H1 (cell line): ENCODE measurements around the gene MBLAC1. TPM values are rescaled to one million over a fixed set of nuclear protein-coding genes. Genes with fewer than 3 reads are reported as not detected.

Experiments
- CTCF ChIA-PET: fragments of 300-600 bp; sonication (Branson Sonifier 250); formaldehyde crosslinking; loops from one replicate; lab custom pipeline; 2021; ENCODE audit not compliant: partially characterized antibody; lab: Charles Lee
- POLR2A ChIA-PET: fragments of 300-600 bp; sonication (Branson Sonifier 250); formaldehyde crosslinking; loops from one replicate; lab custom pipeline; 2021; ENCODE audit warnings: inconsistent platforms; ENCODE audit not compliant: partially characterized antibody; lab: Charles Lee
- DNase-seq, 2 experiments: peaks; one replicate each; pipeline versions ENCODE4 v3.0.0 to v3.0.0-alpha.2; 2010 to 2022; ENCODE audit warnings: low spot score in 2 of 2, low read depth in 1 of 2, mixed read lengths in 1 of 2
- FAIRE-seq: peaks from 2 replicates; lab custom pipeline; 2011; peaks lifted over from hg19 to GRCh38; lab: Jason Lieb, UNC
- H2AFZ ChIP-seq: 2 replicates; pipeline ENCODE4 v1.8.1; 2012; ENCODE audit warnings: low read length, inconsistent platforms
- H2AK5ac ChIP-seq: 2 replicates; pipeline ENCODE4 v1.6.1; 2013; ENCODE audit warnings: low read depth, low read length
- H2BK120ac ChIP-seq: replicated peaks from 2 replicates; pipeline ENCODE3; 2013; ENCODE audit warnings: low read depth, low read length, inconsistent platforms
- H2BK12ac ChIP-seq: 2 replicates; pipeline ENCODE4 v1.6.1; 2013; ENCODE audit warnings: low read depth, low read length
- H2BK15ac ChIP-seq: 2 replicates; pipeline ENCODE4 v1.6.1; 2013; ENCODE audit warnings: low read length
- H2BK20ac ChIP-seq: 2 replicates; pipeline ENCODE4 v1.6.1; 2013; ENCODE audit warnings: low read length
- H2BK5ac ChIP-seq: 2 replicates; pipeline ENCODE4 v1.6.1; 2013; ENCODE audit warnings: low read depth, low read length
- H3K14ac ChIP-seq: 2 replicates; pipeline ENCODE4 v1.6.1; 2013; ENCODE audit warnings: inconsistent platforms; ENCODE audit not compliant: insufficient read length
- H3K18ac ChIP-seq: 2 replicates; pipeline ENCODE4 v1.6.1; 2013; ENCODE audit warnings: low read length; ENCODE audit errors: extremely low read depth
- H3K23ac ChIP-seq: 2 replicates; pipeline ENCODE4 v1.6.1; 2013; ENCODE audit warnings: inconsistent platforms; ENCODE audit not compliant: insufficient read length
- H3K23me2 ChIP-seq: 2 replicates; pipeline ENCODE4 v1.6.1; 2013; ENCODE audit warnings: low read depth, low read length
- H3K27ac ChIP-seq: 2 replicates; pipeline ENCODE4 v1.6.1; 2011; ENCODE audit warnings: low read depth, low read length, inconsistent platforms
- H3K27me3 ChIP-seq, 4 experiments: replicated peaks in 1 of 4; 1 replicate in 1 of 4; 2 replicates in 3 of 4; pipeline versions ENCODE4 v1.6.1 to v1.8.1; 2011 to 2013; ENCODE audit warnings: low read length in 3 of 4, mild to moderate bottlenecking in 3 of 4, inconsistent platforms in 2 of 4, mixed read lengths in 2 of 4, moderate library complexity in 1 of 4; ENCODE audit not compliant: control insufficient read depth in 3 of 4, insufficient read depth in 3 of 4; ENCODE audit errors: extremely low read depth in 1 of 4
- H3K36me3 ChIP-seq, 4 experiments: 2 replicates each; pipeline versions ENCODE4 v1.6.1 to v1.8.1; 2011 to 2013; ENCODE audit warnings: mild to moderate bottlenecking in 4 of 4, low read length in 3 of 4, moderate library complexity in 2 of 4, control low read depth in 1 of 4, inconsistent platforms in 1 of 4; ENCODE audit not compliant: insufficient read depth in 4 of 4, control insufficient read depth in 2 of 4
- H3K4ac ChIP-seq: replicated peaks from 2 replicates; pipeline ENCODE3; 2013; ENCODE audit warnings: low read length, low read depth, mixed read lengths, inconsistent platforms; ENCODE audit not compliant: insufficient read length
- H3K4me1 ChIP-seq, 4 experiments: replicated peaks in 1 of 4; 1 replicate in 1 of 4; 2 replicates in 3 of 4; pipeline versions ENCODE4 v1.6.1 to v1.8.1; 2011 to 2013; ENCODE audit warnings: low read length in 3 of 4, inconsistent platforms in 2 of 4, mixed read lengths in 1 of 4; ENCODE audit not compliant: insufficient read depth in 4 of 4, control insufficient read depth in 3 of 4
- H3K4me2 ChIP-seq, 2 experiments: 2 replicates each; pipeline versions ENCODE4 v1.6.1 to v1.8.1; 2011 to 2013; ENCODE audit warnings: low read depth in 2 of 2, low read length in 2 of 2, control low read depth in 1 of 2, inconsistent platforms in 1 of 2, mild to moderate bottlenecking in 1 of 2; ENCODE audit not compliant: insufficient read depth in 1 of 2
- H3K4me3 ChIP-seq, 4 experiments: fragments of 200-600, 300-600 bp in 1 of 4; sonication (generic), shearing (Covaris generic), sonication (Bioruptor Twin) in 1 of 4; 2 replicates each; pipeline versions ENCODE4 v1.5.1 to v1.8.1; 2011 to 2016; ENCODE audit warnings: low read length in 4 of 4, low read depth in 3 of 4, control low read depth in 2 of 4, inconsistent platforms in 2 of 4, mild to moderate bottlenecking in 2 of 4, mixed read lengths in 1 of 4, moderate library complexity in 1 of 4; ENCODE audit not compliant: insufficient read depth in 2 of 4; ENCODE audit errors: extremely low read depth in 1 of 4
- H3K56ac ChIP-seq: replicated peaks from 2 replicates; pipeline ENCODE3; 2013; ENCODE audit warnings: low read depth, mild to moderate bottlenecking, mixed read lengths, low read length, inconsistent platforms; ENCODE audit not compliant: insufficient read length
- H3K79me1 ChIP-seq: 2 replicates; pipeline ENCODE4 v1.6.1; 2013; ENCODE audit warnings: low read depth, low read length, control low read depth
- H3K79me2 ChIP-seq, 2 experiments: 2 replicates each; pipeline versions ENCODE4 v1.6.1 to v1.8.1; 2012 to 2013; ENCODE audit warnings: low read length in 2 of 2, mild to moderate bottlenecking in 2 of 2, inconsistent platforms in 1 of 2; ENCODE audit not compliant: insufficient read depth in 2 of 2, control insufficient read depth in 1 of 2
- H3K9ac ChIP-seq, 4 experiments: replicated peaks in 1 of 4; 1 replicate in 1 of 4; 2 replicates in 3 of 4; pipeline versions ENCODE4 v1.6.1 to v1.8.1; 2011 to 2013; ENCODE audit warnings: low read depth in 3 of 4, low read length in 3 of 4, control low read depth in 2 of 4, mild to moderate bottlenecking in 2 of 4, moderate library complexity in 2 of 4, inconsistent platforms in 1 of 4; ENCODE audit errors: extremely low read depth in 1 of 4
- H3K9me3 ChIP-seq, 2 experiments: 2 replicates each; pipeline versions ENCODE4 v1.6.1 to v1.8.1; 2012 to 2013; ENCODE audit warnings: mild to moderate bottlenecking in 2 of 2, moderate library complexity in 2 of 2, control low read depth in 1 of 2, inconsistent platforms in 1 of 2, low read depth in 1 of 2, low read length in 1 of 2, mixed read lengths in 1 of 2; ENCODE audit not compliant: insufficient read depth in 2 of 2
- H4K20me1 ChIP-seq, 2 experiments: replicated peaks in 1 of 2; 2 replicates each; pipeline versions ENCODE3 to v1.8.1; 2011 to 2013; ENCODE audit warnings: inconsistent platforms in 2 of 2, low read length in 2 of 2, mild to moderate bottlenecking in 1 of 2; ENCODE audit not compliant: insufficient read depth in 2 of 2, control insufficient read depth in 1 of 2
- H4K5ac ChIP-seq: 2 replicates; pipeline ENCODE4 v1.6.1; 2013; ENCODE audit warnings: low read length, low read depth, mixed read lengths, inconsistent platforms; ENCODE audit not compliant: insufficient read length
- H4K8ac ChIP-seq: 2 replicates; pipeline ENCODE4 v1.8.0; 2013; ENCODE audit warnings: mild to moderate bottlenecking, moderate library complexity, low read length, inconsistent platforms; ENCODE audit not compliant: insufficient read depth; ENCODE audit errors: extremely low read depth
- H4K91ac ChIP-seq: replicated peaks from 2 replicates; pipeline ENCODE3; 2013; ENCODE audit warnings: low read length, mixed read lengths, inconsistent platforms; ENCODE audit not compliant: insufficient read length
- BACH1 ChIP-seq: IDR thresholded peaks from 2 replicates; pipeline ENCODE4 v1.6.1; 2012; ENCODE audit warnings: low read length, improper control_type of control experiment
- CBX5 ChIP-seq: fragments of 300-800, 300-1000 bp; sonication (generic); IDR thresholded peaks from 2 replicates; pipeline ENCODE4 v1.7.1; 2016; ENCODE audit warnings: antibody characterized with exemption, low read length, low read depth
- GABPA ChIP-seq: IDR thresholded peaks from 2 replicates; pipeline ENCODE4 v1.6.1; 2011; ENCODE audit warnings: mild to moderate bottlenecking, low read length, moderate library complexity, borderline replicate concordance; ENCODE audit not compliant: insufficient read depth
- MAX ChIP-seq: IDR thresholded peaks from 2 replicates; pipeline ENCODE4 v1.6.1; 2012; ENCODE audit warnings: inconsistent platforms
- WGBS, 2 experiments: shearing (Covaris generic) in 1 of 2; methylation state at CpG; one replicate each; pipeline versions ENCODE4 v1.1.6 to v1.1.7; 2013 to 2015; ENCODE audit warnings: low lambda C conversion rate in 2 of 2, mixed read lengths in 2 of 2, inconsistent platforms in 1 of 2, low coverage in 1 of 2, missing lambda C conversion rate in 1 of 2; ENCODE audit not compliant: insufficient replicate concordance in 2 of 2, insufficient coverage in 1 of 2, insufficient read length in 1 of 2; ENCODE audit errors: extremely low coverage in 1 of 2, missing lambda C conversion rate in 1 of 2; 5-methylcytosine and 5-hydroxymethylcytosine counted together
- polyA plus RNA-seq, 7 experiments: library from polyadenylated mRNA; depleted of rRNA in 3 of 7; stranded (reverse) in 5 of 7; unstranded in 2 of 7; fragments of >200 nt in 5 of 7; fragments of 200-250 nt in 2 of 7; gene quantifications; 1 replicate in 5 of 7; 2 replicates in 1 of 7; 4 replicates in 1 of 7; pipeline versions ENCODE4 v1.2.1 to v1.2.3, GENCODE V29; 2011 to 2013; ENCODE audit warnings: missing spikeins in 2 of 7, mixed read lengths in 2 of 7
- total RNA-seq: library from RNA; stranded (reverse); fragmentation: NEBNext Ultra II Directional; extraction: Animal tissue kit (Norgen Biotek cat#: 25700); gene quantifications from 2 replicates; pipeline ENCODE4 v1.2.1, GENCODE V29; 2021

Gene MBLAC1
- total and polyA plus RNA-seq, 2 of the 8 experiments (the other 6 are each of a cell fraction or from before 2014, with no cell fraction given), result 1.00 to 1.7 TPM

DNA sequence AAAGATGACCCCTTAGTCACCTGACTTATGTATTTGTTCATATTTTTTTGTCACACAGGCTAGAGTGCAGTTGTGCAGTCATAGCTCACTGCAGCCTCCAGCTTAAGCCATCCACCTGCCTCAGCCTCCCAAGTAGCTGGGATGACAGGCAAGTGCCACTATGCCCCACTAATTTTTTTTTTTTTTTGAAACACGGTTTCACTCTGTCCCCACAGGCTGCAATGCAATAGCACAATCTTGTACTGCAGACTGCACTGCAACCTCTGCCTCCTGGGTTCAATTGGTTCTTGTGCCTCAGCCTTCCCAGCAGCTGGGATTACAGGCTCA lies 1.8 kb downstream of the MBLAC1 start:
- no peak overlapping the region for H3K4me3 ChIP-seq
- DNase-seq (no peak), FAIRE-seq (no peak)
- H3K23me2 ChIP-seq, result peaks cover 8% of the 10 kb centered on the region; the same call in 1 of the 2 replicates
- H3K4me1 ChIP-seq, result peaks cover 0 to 8% (median 0%) of the 10 kb centered on the region in 4 experiments; a peak in 2 of 7 replicates
- ChIA-PET CTCF (interaction anchor here (0.5 to 9.0 kb wide), 14 partner anchors 17 to 215 kb away, joined by 3 to 108 read pairs (median 4); partner anchors contain the start of genes AP4M1, GAL3ST4, GPC2 and LAMTOR4), POLR2A (interaction anchor here (0.6 to 4.1 kb wide), 21 partner anchors 8 to 53 kb away, joined by 3 to 68 read pairs (median 4); partner anchors contain the start of genes AP4M1, GAL3ST4, GPC2 and MCM7)
- no peak overlapping the region for H2BK5ac ChIP-seq
- no peak overlapping the region for H4K8ac ChIP-seq
- peak overlapping the region; percentile 74 to 90; a peak in 2 of 4 replicates for H3K4me2 ChIP-seq
- no peaks in the 10 kb centered on the region for H3K9me3 ChIP-seq
- TF ChIP-seq CBX5 (no peak), MAX (no peak), GABPA (no peak), BACH1 (no peak)
- no peaks in the 10 kb centered on the region for H3K79me1 ChIP-seq
- H2BK120ac ChIP-seq, result no peak overlapping the region
- H2BK15ac ChIP-seq, result no peak overlapping the region
- no peaks in the 10 kb centered on the region for H4K20me1 ChIP-seq
- H3K4ac ChIP-seq, result no peak overlapping the region
- no peak overlapping the region for H4K5ac ChIP-seq
- H4K91ac ChIP-seq, result no peak overlapping the region
- H2BK12ac ChIP-seq, result no peak overlapping the region
- no peak overlapping the region for H2AK5ac ChIP-seq
- peaks cover 0 to 11% (median 0%) of the 10 kb centered on the region in 4 experiments; a peak in 2 of 7 replicates for H3K27me3 ChIP-seq
- H3K36me3 ChIP-seq, result no peaks in the 10 kb centered on the region
- no peak overlapping the region for H3K23ac ChIP-seq
- H3K18ac ChIP-seq, result no peak overlapping the region
- H3K56ac ChIP-seq, result no peak overlapping the region
- no peak overlapping the region for H3K14ac ChIP-seq
- 79% methylated on average over 1 of the region's 1 CpG; no CpG with 5 or more reads in 1 of the 2 experiments for WGBS, 2 experiments
- no peaks in the 10 kb centered on the region for H3K79me2 ChIP-seq
- H2BK20ac ChIP-seq, result no peak overlapping the region
- no peak overlapping the region for H3K27ac ChIP-seq
- no peak overlapping the region for H3K9ac ChIP-seq
- no peak overlapping the region for H2AFZ ChIP-seq
